Panc1 (cell line): ENCODE data around the gene POLR2B. TPM values are rescaled to one million over a fixed set of nuclear protein-coding genes. Genes with fewer than 3 reads are reported as not detected.

ENCODE experiments used
- ATAC-seq: fragments of 200-7000 bp; cut with Tn5 transposase; 2 replicates; pipeline ENCODE4 v1.9.1; 2020; ENCODE audit warnings: mild to moderate bottlenecking, moderate library complexity
- Bru-seq: library from RNA; stranded (reverse); fragments of 400-500 nt; gene quantifications from one replicate; lab custom pipeline; 2021; lab: Mats Ljungman, UMichigan
- BruChase-seq, 2 experiments: library from RNA; stranded (reverse); fragments of 400-500 nt; gene quantifications; one replicate each; lab custom pipeline; 2021; lab: Mats Ljungman, UMichigan
- BruUV-seq: library from RNA; stranded (reverse); fragments of 400-500 nt; replicated peaks from 2 replicates; lab custom pipeline; 2021; lab: Mats Ljungman, UMichigan
- CTCF ChIA-PET: fragments of 300-600 bp; sonication (Branson Sonifier 250); formaldehyde crosslinking; loops from one replicate; lab custom pipeline; 2022; ENCODE audit warnings: antibody characterized with exemption; lab: Charles Lee
- POLR2A ChIA-PET: fragments of 300-600 bp; sonication (Branson Sonifier 250); formaldehyde crosslinking; loops from one replicate; lab custom pipeline; 2022; ENCODE audit warnings: antibody characterized with exemption; lab: Charles Lee
- DNase-seq: peaks from one replicate; pipeline ENCODE4 v3.0.0-alpha.2; 2010; ENCODE audit warnings: low read depth, low spot score
- H3K27ac ChIP-seq: 2 replicates; pipeline ENCODE4 v1.5.1; 2011; ENCODE audit warnings: mild to moderate bottlenecking, low read length, inconsistent platforms
- H3K27me3 ChIP-seq: fragments of 200-500 bp; sonication (Bioruptor generic); 2 replicates; pipeline ENCODE4 v1.6.0; 2014; ENCODE audit warnings: low read length, inconsistent platforms; ENCODE audit not compliant: control insufficient read depth, insufficient read depth
- H3K36me3 ChIP-seq: fragments of 200-500 bp; sonication (Bioruptor generic); 2 replicates; pipeline ENCODE4 v1.5.1; 2014; ENCODE audit warnings: inconsistent platforms, mild to moderate bottlenecking, low read length, moderate library complexity; ENCODE audit not compliant: control insufficient read depth, insufficient read depth
- H3K4me1 ChIP-seq: 2 replicates; pipeline ENCODE4 v1.5.1; 2011; ENCODE audit warnings: inconsistent platforms, mild to moderate bottlenecking, low read length, moderate library complexity; ENCODE audit not compliant: control insufficient read depth, insufficient read depth
- H3K4me3 ChIP-seq, 2 experiments: 2 replicates each; pipeline ENCODE4 v1.5.1; 2011 to 2012; ENCODE audit warnings: low read depth in 2 of 2, low read length in 2 of 2, mild to moderate bottlenecking in 2 of 2, inconsistent platforms in 1 of 2, moderate library complexity in 1 of 2
- H3K9me3 ChIP-seq: fragments of 200-500 bp; sonication (Bioruptor generic); 2 replicates; pipeline ENCODE4 v1.5.1; 2014; ENCODE audit warnings: low read depth, mild to moderate bottlenecking, inconsistent platforms, low read length, moderate library complexity; ENCODE audit not compliant: control insufficient read depth, insufficient read depth
- CTCF ChIP-seq: fragments of 450-650 bp; IDR thresholded peaks from 2 replicates; pipeline ENCODE4 v1.5.1; 2017; ENCODE audit warnings: mild to moderate bottlenecking
- POLR2AphosphoS5 ChIP-seq: IDR thresholded peaks from 2 replicates; pipeline ENCODE4 v1.6.1; 2012; ENCODE audit warnings: mild to moderate bottlenecking, low read depth, low read length, moderate library complexity
- REST ChIP-seq, 2 experiments: IDR thresholded peaks; 2 replicates each; pipeline ENCODE4 v1.6.1; 2011 to 2012; ENCODE audit warnings: low read depth in 2 of 2, control low read depth in 1 of 2, low read length in 1 of 2, mild to moderate bottlenecking in 1 of 2, moderate library complexity in 1 of 2; ENCODE audit not compliant: insufficient read depth in 1 of 2
- SIN3A ChIP-seq: IDR thresholded peaks from 2 replicates; pipeline ENCODE4 v1.6.1; 2012; ENCODE audit warnings: low read depth, mild to moderate bottlenecking, low read length, moderate library complexity, borderline replicate concordance; ENCODE audit not compliant: insufficient read depth
- TCF7L2 ChIP-seq: IDR thresholded peaks from 2 replicates; pipeline ENCODE4 v1.6.1; 2011; ENCODE audit warnings: mild to moderate bottlenecking, low read depth, low read length, inconsistent platforms
- in situ Hi-C: cut with HindIII; loops from 2 replicates; pipeline ENCODE4 v1.10.0; 2016; ENCODE audit warnings: low sequenced_read_pairs, low pct_unique_long_range_greater_than_20kb
- intact Hi-C: fragments of 100-400 bp; cut with micrococcal nuclease; formaldehyde crosslinking; loops from one replicate; pipeline ENCODE4 v1.10.0; 2022; ENCODE audit not compliant: unreplicated experiment
- long read RNA-seq: library from polyadenylated mRNA; unstranded; transcript quantifications from one replicate; pipeline ENCODE4 v2.0.0, GENCODE V29; 2021; ENCODE audit not compliant: unreplicated experiment
- polyA plus RNA-seq: library from polyadenylated mRNA; unstranded; fragments of >200 nt; gene quantifications from one replicate; pipeline ENCODE4 v1.2.1, GENCODE V29; 2012; ENCODE audit warnings: missing spikeins; ENCODE audit not compliant: insufficient read length
- total RNA-seq: library from RNA; stranded (reverse); gene quantifications from one replicate; pipeline ENCODE4 v1.2.1, GENCODE V29; 2021; ENCODE audit not compliant: unreplicated experiment

POLR2B gene
- total RNA-seq, result 84.1 TPM
- polyA plus RNA-seq, result 37.2 TPM
- percentile 86 among the genes with signal in this experiment for Bru-seq, nascent RNA
- BruChase-seq, experiment 1, labeled RNA remaining after a 2-hour chase, result percentile 89 among the genes with signal in this experiment
- BruChase-seq, experiment 2, labeled RNA remaining after a 6-hour chase, result percentile 95 among the genes with signal in this experiment
- long read RNA-seq, transcript POLR2B-201 (25 exons, 3,748 nt), result major isoform, 120 of 153 reads
- long read RNA-seq, partial matches to known transcripts, result 19 of 153 reads
- long read RNA-seq, other reads (novel, unspliced or antisense), result 14 of 153 reads

GRCh38 chr4:56978750-56979303 is at the start of gene POLR2B:
Gene POLR2B (plus strand): TSS chr4:56978896. CDS start chr4:56978986, 90 bp downstream.
- ChIA-PET POLR2A (interaction anchor here (0.6 to 1.7 kb wide), 4 partner anchors 10 to 64 kb away, joined by 4 to 11 read pairs (median 10); no protein-coding TSS in a partner anchor), CTCF (no interaction called here)
- intact Hi-C loops (no loop called here), in situ Hi-C loops (no loop called here)
- TF ChIP-seq POLR2AphosphoS5 (peak; percentile 79), CTCF (no peak), TCF7L2 (peak; percentile 57; the same call in 1 of the 2 replicates), REST (IDR thresholded peaks at IDR 0.05; ENCODE audit: insufficient read depth in 1 of 2, low read depth in 2 of 2, low read length in 1 of 2) (peak in 1 of 2 experiments; percentile 59; a peak in 1 of 4 replicates), SIN3A (0 out of 2 replicates have a peak, but pooled peaks have one; percentile 57)
- DNase-seq, result peak; percentile 80
- peak; percentile 83 for ATAC-seq
- peaks cover 11% of the 10 kb centered on the region for H3K36me3 ChIP-seq
- peak within 1 kb of the TSS; percentile 95 for H3K27ac ChIP-seq
- peak within 1 kb of the TSS; percentile 74 to 96 for H3K4me3 ChIP-seq
- H3K27me3 ChIP-seq, result no peaks in the 10 kb centered on the region
- BruUV-seq, result TSS peak; percentile 93
- no peaks in the 10 kb centered on the region for H3K9me3 ChIP-seq
- H3K4me1 ChIP-seq, result peaks cover 13% of the 10 kb centered on the region

- in situ Hi-C loops, result no loop called here
- no peak for DNase-seq
These were observed 48.1 kb upstream of the POLR2B start for GRCh38 chr4:56930638-56931037.

More at GRCh38 chr4:56930638-56931037, 48.1 kb upstream of the POLR2B start:
- Histone ChIP-seq H3K9me3 (no peaks in the 10 kb centered on the region), H3K4me3 (no peak overlapping the region), H3K36me3 (no peaks in the 10 kb centered on the region; the same call in none of the 2 replicates), H3K27me3 (no peaks in the 10 kb centered on the region), H3K27ac (no peak overlapping the region), H3K4me1 (no peaks in the 10 kb centered on the region)
- intact Hi-C loops, result no loop called here
- BruUV-seq, result no TSS peak
- ChIA-PET CTCF (no interaction called here), POLR2A (no interaction called here)
- ATAC-seq, result no peak
- no peak for TF ChIP-seq CTCF
- TF ChIP-seq SIN3A, result no peak
